OCI-LY3 (cell line): ENCODE data around the gene FABP6.

Experiments used
- H2AFZ ChIP-seq: fragments of 200-600, 300-600 bp; shearing (Covaris generic); 2 replicates; pipeline ENCODE4 v1.6.0; 2014; ENCODE audit warnings: antibody characterized with exemption, low read depth, low read length
- H3K27ac ChIP-seq: fragments of 200-600, 300-600 bp; sonication (generic); 2 replicates; pipeline ENCODE4 v1.5.1; 2014; ENCODE audit warnings: mild to moderate bottlenecking, low read length, moderate library complexity, mixed read lengths
- H3K27me3 ChIP-seq: fragments of 200-600, 300-600 bp; sonication (generic); 2 replicates; pipeline ENCODE4 v1.6.1; 2014; ENCODE audit warnings: low read depth, low read length, mixed read lengths
- H3K36me3 ChIP-seq: fragments of 200-600, 300-600 bp; sonication (generic); replicated peaks from 2 replicates; pipeline ENCODE3; 2014; ENCODE audit warnings: low read depth, low read length, mixed read lengths
- H3K4me1 ChIP-seq: fragments of 300-600, 200-600 bp; sonication (generic); 2 replicates; pipeline ENCODE4 v1.6.1; 2014; ENCODE audit warnings: low read length, mixed read lengths
- H3K4me2 ChIP-seq: fragments of 200-600, 300-600 bp; sonication (generic); 2 replicates; pipeline ENCODE4 v1.6.1; 2014; ENCODE audit warnings: low read length, mixed read lengths
- H3K4me3 ChIP-seq: fragments of 300-600, 200-600 bp; sonication (generic); 2 replicates; pipeline ENCODE4 v1.5.1; 2014; ENCODE audit warnings: antibody characterized with exemption, mild to moderate bottlenecking, low read length, moderate library complexity
- H3K79me2 ChIP-seq: fragments of 300-600, 200-600 bp; shearing (Covaris generic); 2 replicates; pipeline ENCODE4 v1.6.1; 2014; ENCODE audit warnings: mild to moderate bottlenecking, low read length, mixed read lengths
- H3K9ac ChIP-seq: fragments of 300-600, 200-600 bp; shearing (Covaris generic); 2 replicates; pipeline ENCODE4 v1.6.0; 2014; ENCODE audit warnings: mild to moderate bottlenecking, low read length, moderate library complexity
- H3K9me3 ChIP-seq: fragments of 200-600, 300-600 bp; shearing (Covaris generic); 2 replicates; pipeline ENCODE4 v1.6.1; 2014; ENCODE audit warnings: low read length, mixed read lengths; ENCODE audit not compliant: insufficient read depth
- H4K20me1 ChIP-seq: fragments of 200-600, 300-600 bp; sonication (generic); 2 replicates; pipeline ENCODE4 v1.6.1; 2016; ENCODE audit warnings: low read length, mixed read lengths; ENCODE audit not compliant: insufficient read depth
- CTCF ChIP-seq: fragments of 200-600, 300-600 bp; sonication (generic); IDR thresholded peaks from 2 replicates; pipeline ENCODE4 v1.5.1; 2014; ENCODE audit warnings: antibody characterized with exemption, low read length, low read depth
- EZH2phosphoT487 ChIP-seq: fragments of 200-600 bp; shearing (Covaris generic); IDR thresholded peaks from 2 replicates; pipeline ENCODE4 v1.6.1; 2018; ENCODE audit warnings: antibody characterized with exemption, mixed run types, low read depth

FABP6 gene

GRCh38 chr5:160233215-160233614 is 3.9 kb downstream of the FABP6 start:
- TF ChIP-seq CTCF = no peak
- TF ChIP-seq EZH2phosphoT487 = no peak
- no peak overlapping the region for H3K4me3 ChIP-seq
- H3K4me2 ChIP-seq = peak overlapping the region; percentile 48
- H3K9ac ChIP-seq = peak overlapping the region; percentile 13; the same call in 1 of the 2 replicates
- H3K36me3 ChIP-seq = no peaks in the 10 kb centered on the region
- peaks cover 41% of the 10 kb centered on the region for H3K4me1 ChIP-seq
- H3K9me3 ChIP-seq = no peaks in the 10 kb centered on the region
- H3K27me3 ChIP-seq = no peaks in the 10 kb centered on the region
- H2AFZ ChIP-seq = no peak overlapping the region
- H3K27ac ChIP-seq = peak overlapping the region; percentile 76
- no peaks in the 10 kb centered on the region for H4K20me1 ChIP-seq
- H3K79me2 ChIP-seq = no peaks in the 10 kb centered on the region

DNA sequence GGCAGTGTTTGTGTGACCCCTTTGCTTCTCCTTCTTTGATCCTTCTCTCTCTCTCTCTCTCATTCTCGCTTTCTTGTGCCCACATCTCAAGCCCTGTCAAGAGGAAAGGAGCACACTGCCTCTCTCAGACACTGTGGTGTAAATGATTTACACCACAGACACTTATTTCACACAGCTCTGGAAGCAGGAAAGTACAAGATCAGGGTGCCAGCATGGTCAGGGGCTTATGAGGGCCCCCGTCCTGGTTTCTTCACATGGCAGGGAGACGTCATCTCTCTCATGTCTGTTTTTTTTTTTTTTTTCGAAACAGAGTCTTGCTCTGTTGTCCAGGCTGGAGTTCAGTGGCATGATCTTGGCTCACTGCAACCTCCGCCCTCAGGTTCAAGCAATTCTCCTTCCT is 6.4 kb downstream of the FABP6 start:
- no peak for TF ChIP-seq EZH2phosphoT487
- no peak for TF ChIP-seq CTCF
- H3K9ac ChIP-seq = no peak overlapping the region
- no peaks in the 10 kb centered on the region for H3K27me3 ChIP-seq
- H3K4me1 ChIP-seq = peaks cover 38% of the 10 kb centered on the region
- H3K79me2 ChIP-seq = no peaks in the 10 kb centered on the region
- no peaks in the 10 kb centered on the region for H4K20me1 ChIP-seq
- no peak overlapping the region for H3K27ac ChIP-seq
- H3K4me3 ChIP-seq = no peak overlapping the region
- H2AFZ ChIP-seq = no peak overlapping the region
- no peaks in the 10 kb centered on the region for H3K36me3 ChIP-seq
- H3K9me3 ChIP-seq = no peaks in the 10 kb centered on the region
- H3K4me2 ChIP-seq = no peak overlapping the region

DNA sequence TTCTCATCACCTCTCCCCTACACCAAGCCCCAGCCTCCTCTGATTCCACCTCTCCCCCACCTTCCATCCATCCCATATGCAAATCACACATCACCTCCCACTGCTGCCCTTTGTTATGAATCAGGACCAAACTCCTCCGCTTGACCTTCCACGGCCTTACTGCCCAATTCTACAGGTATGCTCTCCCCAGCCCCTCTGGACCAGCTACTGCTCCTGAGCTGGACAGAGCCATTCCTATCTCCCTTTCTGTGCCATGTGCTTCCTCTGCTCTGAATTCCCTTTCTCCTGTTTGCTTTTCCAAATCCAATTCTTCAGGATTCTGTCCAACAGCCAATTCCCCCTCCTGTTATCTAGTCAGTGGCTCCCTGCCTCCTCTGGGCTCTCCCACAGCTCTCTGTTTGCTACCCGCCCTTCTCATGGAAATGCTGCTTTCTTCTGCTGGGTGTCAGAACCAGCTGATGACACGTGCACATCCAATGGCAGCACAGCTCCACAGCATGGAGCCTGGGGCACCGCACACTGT is 8.3 kb downstream of the FABP6 start:
- Histone ChIP-seq H3K27ac (no peak overlapping the region), H3K4me2 (no peak overlapping the region), H3K9me3 (no peaks in the 10 kb centered on the region), H3K9ac (no peak overlapping the region), H3K79me2 (no peaks in the 10 kb centered on the region), H3K4me3 (no peak overlapping the region), H3K36me3 (no peaks in the 10 kb centered on the region), H3K27me3 (no peaks in the 10 kb centered on the region), H3K4me1 (peaks cover 22% of the 10 kb centered on the region), H4K20me1 (no peaks in the 10 kb centered on the region), H2AFZ (no peak overlapping the region)
- TF ChIP-seq CTCF (no peak), EZH2phosphoT487 (no peak)

GRCh38 chr5:160240350-160240749 is 11.0 kb downstream of the FABP6 start:
- Histone ChIP-seq H4K20me1 (no peaks in the 10 kb centered on the region), H3K27me3 (no peaks in the 10 kb centered on the region), H3K27ac (no peak overlapping the region), H3K4me1 (peaks cover 22% of the 10 kb centered on the region), H3K4me3 (no peak overlapping the region), H3K9me3 (no peaks in the 10 kb centered on the region), H3K9ac (no peak overlapping the region), H3K4me2 (no peak overlapping the region), H2AFZ (no peak overlapping the region), H3K79me2 (no peaks in the 10 kb centered on the region), H3K36me3 (no peaks in the 10 kb centered on the region)
- TF ChIP-seq CTCF = no peak
- no peak for TF ChIP-seq EZH2phosphoT487
